HT-29 (cell line): ENCODE data around the gene ZNF33B. TPM values are rescaled to one million over a fixed set of nuclear protein-coding genes. Genes with fewer than 3 reads are reported as not detected.
A peak's percentile ranks its signal among the peaks of the same experiment; 100 is the strongest.
"Not testable (repeated sequence)": the region's sequence is repeated elsewhere in the genome, so short reads cannot be mapped to it uniquely, and the experiment has no call there.

Experiments
- DNase-seq: peaks from one replicate; pipeline ENCODE4 v3.0.0-alpha.2; 2015; ENCODE audit warnings: low spot score
- total RNA-seq: library from RNA; depleted of rRNA; stranded (reverse); fragments of >200 nt; shearing (Covaris generic); gene quantifications from 2 replicates; pipeline ENCODE4 v1.2.3, GENCODE V29; 2014

ZNF33B gene
- total RNA-seq, 1 experiment from 2014 or later, result 5.8 TPM

- no peak for DNase-seq
These were observed 23.0 kb downstream of the ZNF33B start for GRCh38 chr10:42615419-42615818.

- no peak for DNase-seq
These were observed 28.5 kb downstream of the ZNF33B start for GRCh38 chr10:42609872-42610271.

DNA sequence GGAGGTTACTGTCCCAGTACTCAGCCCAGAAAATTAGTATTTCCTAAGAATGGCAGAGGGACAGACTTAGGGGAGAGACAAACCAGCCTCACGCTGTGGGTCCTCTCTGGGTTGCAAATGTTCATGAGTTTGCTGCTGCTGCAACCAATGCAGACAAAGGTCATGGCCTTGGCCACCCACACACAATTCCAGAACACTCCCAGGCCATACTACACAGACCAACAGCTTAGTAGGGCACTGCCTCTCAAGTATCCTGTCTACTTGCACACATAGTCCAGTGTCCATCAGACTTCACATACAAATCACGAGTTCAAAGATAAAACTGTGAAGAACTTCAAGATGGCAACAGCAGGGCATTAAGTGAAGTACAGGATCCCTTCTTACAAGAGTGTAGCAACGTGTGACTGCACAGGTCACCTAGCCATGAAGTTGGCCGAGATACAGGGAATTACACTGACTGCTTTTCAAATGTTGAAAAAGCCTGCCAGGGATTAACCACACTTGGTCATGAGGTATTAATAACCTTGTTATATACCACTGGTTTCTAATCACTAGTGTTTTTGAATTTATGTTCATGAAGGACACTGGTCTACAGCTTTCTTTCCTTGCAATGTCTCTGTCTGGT is 40.0 kb downstream of the ZNF33B start:
- DNase-seq, result no peak

DNA sequence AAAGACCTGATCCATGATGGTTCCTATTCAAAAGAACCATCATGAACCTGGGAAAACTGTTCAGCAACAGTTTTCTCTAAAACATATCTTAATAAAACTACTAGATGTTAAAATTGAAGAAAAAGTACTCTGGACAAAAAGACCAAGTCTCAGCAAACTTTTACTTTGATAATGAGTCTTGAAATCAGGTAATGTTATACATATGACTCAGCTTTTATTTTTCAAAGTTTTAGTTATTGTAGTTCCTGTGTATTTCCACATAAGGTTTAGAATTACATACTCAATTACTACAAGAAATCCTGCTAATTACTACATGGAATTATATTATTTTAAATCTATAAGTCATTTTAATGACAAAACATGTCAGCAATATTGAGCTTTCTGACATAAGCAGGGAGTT is 42.2 kb downstream of the ZNF33B start:
- no peak for DNase-seq

DNA sequence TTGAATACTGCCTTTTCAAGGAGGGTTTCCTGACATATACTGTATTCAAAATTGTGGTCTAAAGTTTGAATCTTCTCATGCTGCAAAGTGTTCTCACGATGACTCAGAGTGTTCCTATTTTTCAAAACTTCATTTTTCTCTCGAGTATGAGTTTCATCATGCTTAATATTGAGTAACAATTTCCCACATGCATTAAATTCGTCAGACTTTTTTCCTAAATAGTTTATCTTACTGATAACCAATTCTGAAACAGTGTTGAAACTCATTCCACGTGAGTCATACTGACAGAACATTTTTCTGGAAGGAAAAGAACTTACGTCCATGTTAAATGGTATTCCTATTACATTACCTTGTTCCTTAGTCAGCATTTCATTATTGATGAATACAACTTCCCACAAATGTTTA is 44.1 kb downstream of the ZNF33B start:
- DNase-seq, result no peak

DNA sequence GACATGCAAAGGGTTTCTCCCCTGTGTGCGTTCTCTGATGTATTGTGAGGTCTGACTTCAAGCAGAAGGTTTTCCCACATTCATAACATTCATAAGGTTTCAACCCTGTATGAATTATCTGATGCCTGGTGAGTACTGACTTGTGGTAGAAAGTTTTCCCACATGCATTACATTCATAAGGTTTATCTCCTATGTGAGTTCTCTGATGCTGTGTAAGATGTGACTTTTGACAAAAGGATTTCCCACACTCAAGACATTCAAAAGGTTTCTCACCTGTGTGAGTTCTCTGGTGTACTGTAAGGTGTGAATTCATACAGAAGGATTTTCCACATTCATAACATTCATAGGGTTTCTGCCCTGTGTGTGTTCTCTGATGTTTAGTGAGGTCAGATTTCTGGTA is 45.1 kb downstream of the ZNF33B start:
- DNase-seq, result no peak

DNA sequence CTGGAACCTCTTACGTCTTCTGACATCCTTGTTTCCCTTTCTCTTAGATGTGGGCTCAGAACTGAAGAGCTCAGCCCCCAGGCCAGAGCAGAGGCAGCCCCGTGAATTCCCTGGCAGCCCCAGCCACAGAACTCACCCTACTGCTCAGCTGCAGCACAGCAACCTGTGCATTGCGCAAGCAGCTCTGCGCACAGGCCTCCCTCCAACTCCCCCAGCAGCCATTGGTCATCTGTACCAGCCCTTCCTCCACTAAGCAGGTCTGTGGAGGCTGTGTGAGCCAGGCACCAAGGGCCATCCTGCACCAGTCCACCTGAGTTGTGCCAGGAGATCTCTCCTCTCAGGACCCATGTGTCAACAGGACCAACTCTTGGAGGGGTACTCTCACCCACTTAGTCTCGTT is 54.5 kb downstream of the ZNF33B start:
- DNase-seq, result no peak

GRCh38 chr10:42578019-42578418 is 60.4 kb downstream of the ZNF33B start:
- DNase-seq, result no peak

- no peak for DNase-seq
These were observed 62.0 kb downstream of the ZNF33B start for GRCh38 chr10:42576338-42576737.

- DNase-seq, result no peak
These were observed 64.0 kb downstream of the ZNF33B start for GRCh38 chr10:42574336-42574735.

DNA sequence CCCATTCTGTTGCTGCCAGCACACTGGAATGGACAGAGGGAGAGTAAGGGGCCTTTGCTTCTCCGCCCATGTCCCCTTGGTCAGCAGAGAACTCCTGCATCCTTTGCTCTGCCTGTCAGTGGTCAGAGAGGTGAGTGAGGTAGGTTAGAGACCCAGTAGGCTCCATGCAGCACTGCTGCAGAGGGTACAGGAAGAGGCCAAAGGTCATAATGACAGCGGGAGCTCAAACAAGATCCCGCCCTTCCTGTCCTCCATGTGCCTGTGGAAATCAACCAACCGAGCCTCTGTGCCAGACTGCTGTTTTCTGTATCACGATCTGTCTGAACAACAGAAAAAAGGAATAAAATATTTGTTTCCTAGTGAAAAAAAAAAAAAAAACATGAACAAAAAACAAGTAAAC is 81.4 kb downstream of the ZNF33B start:
- DNase-seq, result no peak

- DNase-seq, result not testable (repeated sequence)
These were observed 84.8 kb downstream of the ZNF33B start for GRCh38 chr10:42553576-42553975.

GRCh38 chr10:42553064-42553407 is 85.3 kb downstream of the ZNF33B start:
- no peak for DNase-seq

- DNase-seq, result peak; percentile 98
These were observed 85.9 kb downstream of the ZNF33B start for GRCh38 chr10:42552188-42553063.

DNA sequence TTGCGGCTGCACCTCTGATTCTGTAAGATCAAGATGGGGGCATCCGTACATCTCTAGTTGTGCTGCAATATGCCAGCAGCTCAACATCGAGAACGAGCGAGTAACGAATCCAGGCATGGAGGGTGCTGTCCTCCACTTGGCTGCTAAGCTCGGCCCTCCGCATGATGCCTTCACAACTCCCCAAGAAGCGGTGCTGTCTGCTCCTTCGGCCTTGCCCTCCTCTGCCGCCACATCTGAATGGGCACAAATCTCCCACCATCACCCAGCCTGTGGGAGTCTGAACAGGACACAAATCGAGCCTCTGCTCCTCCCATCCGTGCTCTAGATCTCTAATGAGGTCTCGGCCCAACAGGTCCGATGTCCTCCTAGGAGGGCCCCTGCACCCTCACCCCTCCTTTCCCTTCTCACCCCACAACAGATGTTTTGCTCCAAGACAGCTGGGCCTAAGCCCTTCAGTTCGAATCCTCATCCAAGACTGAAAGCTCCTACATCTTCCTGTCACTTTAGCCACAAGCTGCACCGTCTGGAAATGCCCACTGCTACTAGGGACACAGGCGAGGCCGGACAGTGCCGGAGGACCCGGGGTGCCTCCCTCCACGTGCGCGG is 86.7 kb downstream of the ZNF33B start:
- DNase-seq, result no peak

GRCh38 chr10:42549851-42550250 is 88.5 kb downstream of the ZNF33B start:
- no peak for DNase-seq

GRCh38 chr10:42548254-42548653 is 90.1 kb downstream of the ZNF33B start:
- no peak for DNase-seq

- DNase-seq, result no peak
These were observed 93.4 kb downstream of the ZNF33B start for GRCh38 chr10:42544945-42545344.

DNA sequence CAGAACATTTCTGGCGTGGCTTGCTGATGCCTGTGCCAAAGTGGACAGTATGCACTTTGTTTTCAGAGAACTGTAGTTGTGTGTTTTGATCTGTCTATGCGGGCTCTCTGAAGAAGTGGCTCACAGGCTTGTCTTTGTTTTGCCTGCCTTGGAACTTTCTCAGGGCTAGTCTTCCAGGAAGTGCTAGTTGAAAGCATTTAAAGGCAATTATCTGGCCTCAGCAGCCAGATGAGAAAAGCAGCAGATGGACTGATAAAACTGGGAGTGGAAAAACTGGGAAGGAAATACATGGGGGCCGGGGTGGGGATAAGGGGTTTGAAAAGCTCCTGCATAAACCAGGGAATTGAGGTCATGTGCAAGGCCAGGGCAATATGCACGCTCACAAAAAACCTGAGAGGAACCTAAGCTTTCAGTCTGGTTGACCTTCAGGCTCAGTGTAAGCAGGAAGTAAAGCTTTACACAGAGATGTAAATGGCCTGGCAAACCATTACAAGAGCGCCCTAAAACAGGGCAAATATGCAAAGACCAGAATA is 94.5 kb downstream of the ZNF33B start:
- no peak for DNase-seq
